OCI-LY7 (cell line): ENCODE data around the gene DNAJC3. TPM values are rescaled to one million over a fixed set of nuclear protein-coding genes. Genes with fewer than 3 reads are reported as not detected.

Experiments used
- BruUV-seq: library from RNA; stranded (reverse); fragments of 400-500 nt; replicated peaks from 2 replicates; lab custom pipeline; 2021; lab: Mats Ljungman, UMichigan
- CTCF ChIA-PET: fragments of 300-600 bp; sonication (Branson Sonifier 250); formaldehyde crosslinking; loops from one replicate; lab custom pipeline; 2022; ENCODE audit warnings: antibody characterized with exemption; ENCODE audit not compliant: unreplicated experiment; lab: Charles Lee
- POLR2A ChIA-PET: fragments of 300-600 bp; sonication (Branson Sonifier 250); formaldehyde crosslinking; loops from one replicate; lab custom pipeline; 2022; ENCODE audit warnings: antibody characterized with exemption; lab: Charles Lee
- DNase-seq: peaks from one replicate; pipeline ENCODE4 v3.0.0-alpha.2; 2015; ENCODE audit warnings: low spot score
- H2AFZ ChIP-seq: fragments of 200-600 bp; sonication (generic), shearing (Covaris generic); 2 replicates; pipeline ENCODE4 v1.6.1; 2014; ENCODE audit warnings: mild to moderate bottlenecking, antibody characterized with exemption, low read length, moderate library complexity
- H3K27ac ChIP-seq: fragments of 200-600 bp; sonication (generic); 2 replicates; pipeline ENCODE4 v1.5.1; 2014; ENCODE audit warnings: mixed run types, low read depth, mild to moderate bottlenecking, moderate library complexity, low read length, inconsistent platforms; ENCODE audit not compliant: poor library complexity, severe bottlenecking
- H3K36me3 ChIP-seq: fragments of 200-600 bp; sonication (generic); 2 replicates; pipeline ENCODE4 v1.6.1; 2014; ENCODE audit warnings: mild to moderate bottlenecking, antibody characterized with exemption, low read length, moderate library complexity, mixed read lengths; ENCODE audit not compliant: insufficient read depth
- H3K4me1 ChIP-seq: fragments of 200-600 bp; sonication (generic); 2 replicates; pipeline ENCODE4 v1.5.1; 2014; ENCODE audit warnings: mild to moderate bottlenecking, low read length; ENCODE audit not compliant: insufficient read depth, poor library complexity, severe bottlenecking
- H3K4me2 ChIP-seq: fragments of 200-600 bp; sonication (generic); 2 replicates; pipeline ENCODE4 v1.6.1; 2014; ENCODE audit warnings: mild to moderate bottlenecking, low read length
- H3K4me3 ChIP-seq: fragments of 200-600 bp; sonication (generic); 2 replicates; pipeline ENCODE4 v1.5.1; 2014; ENCODE audit warnings: mild to moderate bottlenecking, low read depth, low read length; ENCODE audit not compliant: poor library complexity, severe bottlenecking
- H3K79me2 ChIP-seq: fragments of 200-600 bp; sonication (generic); 2 replicates; pipeline ENCODE4 v1.6.1; 2016; ENCODE audit warnings: low read depth, mild to moderate bottlenecking, low read length, moderate library complexity, mixed read lengths; ENCODE audit not compliant: insufficient read depth
- H3K9me2 ChIP-seq: fragments of 200-600 bp; sonication (generic); 2 replicates; pipeline ENCODE4 v1.6.1; 2016; ENCODE audit warnings: mild to moderate bottlenecking, low read length, mixed read lengths; ENCODE audit not compliant: insufficient read depth
- H3K9me3 ChIP-seq: fragments of 200-600 bp; sonication (generic); 2 replicates; pipeline ENCODE4 v1.6.1; 2014; ENCODE audit warnings: mild to moderate bottlenecking, mixed run types, low read length, mixed read lengths
- H4K20me1 ChIP-seq: fragments of 200-600 bp; sonication (generic); 2 replicates; pipeline ENCODE4 v1.6.1; 2014; ENCODE audit warnings: mild to moderate bottlenecking, antibody characterized with exemption, low read length, moderate library complexity, mixed read lengths; ENCODE audit not compliant: insufficient read depth
- EZH2phosphoT487 ChIP-seq: fragments of 200-600 bp; sonication (generic); IDR thresholded peaks from 2 replicates; pipeline ENCODE4 v1.6.1; 2018; ENCODE audit warnings: low read depth, borderline replicate concordance, mild to moderate bottlenecking, mixed run types, antibody characterized with exemption, low read length, moderate library complexity, mixed read lengths
- intact Hi-C: fragments of 100-400 bp; cut with micrococcal nuclease; formaldehyde crosslinking; loops from one replicate; pipeline ENCODE4 v1.10.0; 2022; ENCODE audit not compliant: unreplicated experiment
- total RNA-seq, 2 experiments: library from RNA; depleted of rRNA in 1 of 2; stranded (reverse); fragments of >200 nt in 1 of 2; shearing (Covaris generic) in 1 of 2; gene quantifications; 2 replicates each; pipeline ENCODE4 v1.2.3, GENCODE V29; 2014 to 2022
- TF ChIP-seq, protein P1 (sequence below): fragments of 200-600 bp; sonication (generic); conservative IDR thresholded peaks from 2 replicates; pipeline ENCODE4 v1.5.1; 2014; ENCODE audit warnings: mild to moderate bottlenecking, antibody characterized with exemption, low read length, moderate library complexity, mixed read lengths

The DNAJC3 gene
- total RNA-seq, 2 experiments from 2014 or later, result 5.4 to 11.1 TPM

DNA sequence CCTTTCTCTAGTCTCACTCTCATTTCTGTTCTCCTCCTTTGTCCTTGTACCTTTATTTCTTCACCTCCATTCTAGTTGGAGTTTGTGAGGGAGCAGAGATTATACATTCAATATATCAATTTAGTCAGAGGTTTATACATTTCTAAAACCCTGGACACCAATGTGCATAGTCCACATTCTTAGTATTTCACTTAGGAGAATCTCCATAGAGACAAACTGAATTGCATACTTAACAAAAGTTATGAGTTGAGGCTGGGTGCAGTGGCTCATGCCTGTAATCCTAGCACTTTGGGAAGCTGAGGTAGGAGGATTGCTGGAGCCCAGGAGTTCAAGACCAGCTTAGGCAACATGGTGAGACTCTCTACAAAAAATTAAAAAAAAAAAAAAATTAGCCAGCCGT is 45.3 kb downstream of the DNAJC3 start:
- no TSS peak for BruUV-seq
- H3K79me2 ChIP-seq, result no peaks in the 10 kb centered on the region
- no peaks in the 10 kb centered on the region for H3K4me1 ChIP-seq
- CTCF ChIA-PET, result no interaction called here
- no peak for DNase-seq
- no peak overlapping the region for H2AFZ ChIP-seq
- no peak overlapping the region for H3K4me2 ChIP-seq
- no peaks in the 10 kb centered on the region for H3K9me2 ChIP-seq
- intact Hi-C loops, result no loop called here
- no peak overlapping the region for H3K27ac ChIP-seq
- H3K9me3 ChIP-seq, result no peaks in the 10 kb centered on the region
- POLR2A ChIA-PET, result no interaction called here
- H4K20me1 ChIP-seq, result no peaks in the 10 kb centered on the region
- no peak overlapping the region for H3K4me3 ChIP-seq
- no peaks in the 10 kb centered on the region; the same call in 1 of the 2 replicates for H3K36me3 ChIP-seq
- TF ChIP-seq, protein P1, sequence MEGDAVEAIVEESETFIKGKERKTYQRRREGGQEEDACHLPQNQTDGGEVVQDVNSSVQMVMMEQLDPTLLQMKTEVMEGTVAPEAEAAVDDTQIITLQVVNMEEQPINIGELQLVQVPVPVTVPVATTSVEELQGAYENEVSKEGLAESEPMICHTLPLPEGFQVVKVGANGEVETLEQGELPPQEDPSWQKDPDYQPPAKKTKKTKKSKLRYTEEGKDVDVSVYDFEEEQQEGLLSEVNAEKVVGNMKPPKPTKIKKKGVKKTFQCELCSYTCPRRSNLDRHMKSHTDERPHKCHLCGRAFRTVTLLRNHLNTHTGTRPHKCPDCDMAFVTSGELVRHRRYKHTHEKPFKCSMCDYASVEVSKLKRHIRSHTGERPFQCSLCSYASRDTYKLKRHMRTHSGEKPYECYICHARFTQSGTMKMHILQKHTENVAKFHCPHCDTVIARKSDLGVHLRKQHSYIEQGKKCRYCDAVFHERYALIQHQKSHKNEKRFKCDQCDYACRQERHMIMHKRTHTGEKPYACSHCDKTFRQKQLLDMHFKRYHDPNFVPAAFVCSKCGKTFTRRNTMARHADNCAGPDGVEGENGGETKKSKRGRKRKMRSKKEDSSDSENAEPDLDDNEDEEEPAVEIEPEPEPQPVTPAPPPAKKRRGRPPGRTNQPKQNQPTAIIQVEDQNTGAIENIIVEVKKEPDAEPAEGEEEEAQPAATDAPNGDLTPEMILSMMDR, result no peak
- TF ChIP-seq EZH2phosphoT487, result no peak

DNA sequence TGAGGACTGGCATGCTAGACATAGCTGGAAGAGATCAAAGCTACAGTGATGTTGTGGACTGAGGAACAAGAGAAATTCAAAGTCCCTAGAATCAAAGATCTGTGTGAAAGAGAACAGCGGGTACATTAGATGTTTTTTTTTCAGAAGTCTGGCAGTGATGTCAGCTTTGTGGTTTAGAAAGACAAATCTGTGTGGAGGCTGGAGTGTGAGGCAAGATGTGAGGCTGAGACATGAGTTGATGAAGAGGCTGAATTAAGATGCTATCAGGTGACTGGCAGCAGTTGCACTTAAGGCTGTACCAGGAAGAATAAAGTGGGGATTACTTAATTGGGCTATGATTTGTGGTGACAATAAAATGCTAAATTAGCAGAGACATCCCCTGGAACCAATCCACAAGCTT is 46.5 kb downstream of the DNAJC3 start:
- BruUV-seq, result no TSS peak
- Histone ChIP-seq H3K9me2 (no peaks in the 10 kb centered on the region), H2AFZ (no peak overlapping the region), H3K79me2 (no peaks in the 10 kb centered on the region), H3K4me1 (no peaks in the 10 kb centered on the region), H3K9me3 (no peaks in the 10 kb centered on the region), H3K27ac (no peak overlapping the region), H4K20me1 (no peaks in the 10 kb centered on the region), H3K4me2 (no peak overlapping the region), H3K4me3 (no peak overlapping the region), H3K36me3 (no peaks in the 10 kb centered on the region; the same call in 1 of the 2 replicates)
- POLR2A ChIA-PET, result no interaction called here
- CTCF ChIA-PET, result no interaction called here
- DNase-seq, result no peak
- intact Hi-C loops, result no loop called here
- no peak for TF ChIP-seq EZH2phosphoT487
- TF ChIP-seq, protein P1, result no peak

DNA sequence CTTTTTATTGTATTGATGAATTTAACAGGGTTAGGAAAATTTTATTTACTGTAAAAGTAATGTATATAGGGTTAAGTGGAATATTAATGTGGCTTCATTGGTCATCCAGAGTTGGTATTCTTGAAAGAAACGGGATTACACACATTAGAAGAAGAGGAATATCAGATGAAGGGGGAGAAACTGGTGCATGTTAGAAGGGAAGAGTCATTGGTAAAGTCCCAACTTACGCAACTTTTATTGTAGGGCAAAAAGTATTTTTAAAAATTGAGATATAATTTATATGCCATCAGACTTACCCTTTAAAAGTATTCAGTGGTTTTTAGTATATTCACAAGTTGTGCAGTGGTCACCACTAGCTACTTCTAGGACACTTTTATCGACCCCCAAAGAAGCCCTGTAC is 47.3 kb downstream of the DNAJC3 start:
- H3K9me3 ChIP-seq, result no peaks in the 10 kb centered on the region
- no TSS peak for BruUV-seq
- TF ChIP-seq, protein P1, result no peak
- no peak for TF ChIP-seq EZH2phosphoT487

More for the DNA sequence above, 47.3 kb downstream of the DNAJC3 start:
- CTCF ChIA-PET, result no interaction called here
- Histone ChIP-seq H3K9me2 (no peaks in the 10 kb centered on the region), H2AFZ (no peak overlapping the region), H3K27ac (no peak overlapping the region), H3K79me2 (no peaks in the 10 kb centered on the region), H3K4me1 (no peaks in the 10 kb centered on the region), H3K4me3 (no peak overlapping the region), H3K36me3 (no peaks in the 10 kb centered on the region; the same call in 1 of the 2 replicates), H4K20me1 (no peaks in the 10 kb centered on the region), H3K4me2 (no peak overlapping the region)
- DNase-seq, result no peak
- intact Hi-C loops, result no loop called here
- POLR2A ChIA-PET, result no interaction called here
